ENCODE results near the gene KIF5A. TPM values are rescaled to one million over a fixed set of nuclear protein-coding genes. Genes with fewer than 3 reads are reported as not detected.

KIF5A gene
- total and polyA plus RNA-seq, 2 of the 13 experiments (the other 11 are each of a cell fraction or from before 2014, with no cell fraction given) = 1.6 to 11.9 TPM

- Histone ChIP-seq H3K27ac (ENCODE audit: extremely low read length, insufficient read depth, low read length) (no peak overlapping the region), H3K4me2 (ENCODE audit: low read depth, low read length) (peak overlapping the region; percentile 85; the same call in 1 of the 2 replicates), H3K9ac (ENCODE audit: insufficient read depth, low read depth, low read length) (no peak overlapping the region), H3K4me3 (replicated peaks in 1 of 3; ENCODE audit: insufficient read depth in 1 of 3, low read depth in 2 of 3, low read length in 3 of 3) (no peak overlapping the region), H3K27me3 (ENCODE audit: control insufficient read depth in 1 of 2, insufficient read depth in 2 of 2, low read length in 2 of 2) (peaks cover 16 to 50% of the 10 kb centered on the region in 2 experiments), H3K4me1 (ENCODE audit: insufficient read depth, low read length) (peaks cover 47% of the 10 kb centered on the region), H4K20me1 (ENCODE audit: insufficient read depth, low read length) (no peaks in the 10 kb centered on the region), H3K9me3 (ENCODE audit: low read length) (no peaks in the 10 kb centered on the region), H2AFZ (ENCODE audit: low read length) (no peak overlapping the region), H3K36me3 (replicated peaks in 1 of 2; ENCODE audit: control insufficient read depth in 1 of 2, insufficient read depth in 2 of 2, low read length in 2 of 2) (no peaks in the 10 kb centered on the region), H3K79me2 (ENCODE audit: insufficient read depth, low read length) (no peaks in the 10 kb centered on the region)
- ChIA-PET CTCF (ENCODE audit: low intra/inter-chr PET ratio, low total read pairs) (interaction anchor here (1.2 to 4.2 kb wide), 2 partner anchors 39 to 131 kb away, joined by 3 to 53 read pairs; no protein-coding TSS in a partner anchor), POLR2A (interaction anchor here (0.6 kb wide), 1 partner anchor 10 kb away, joined by 3 read pairs; the partner anchor contains the start of gene B4GALNT1)
- 42% methylated on average over 9 of the region's 9 CpGs for WGBS (ENCODE audit: low lambda C conversion rate)
- ATAC-seq (no peak), DNase-seq (ENCODE audit: low spot score) (no peak), FAIRE-seq (no peak)
- TF ChIP-seq ZNF275 (CRISPR knock-in tag; IDR thresholded peaks at IDR 0.05; ENCODE audit: borderline replicate concordance) (0 out of 2 replicates have a peak, but pooled peaks have one; percentile 11), EZH2 (conservative IDR thresholded peaks at IDR 0.05; ENCODE audit: low read depth, low read length) (no peak)
- intact Hi-C loops (cut with micrococcal nuclease; ENCODE audit: unreplicated experiment) = loop anchor here (5.0 kb wide), 1 partner anchor 100 kb away; the partner anchor contains the start of genes DDIT3 and MBD6
- no TSS peak for BruUV-seq (replicated peaks)
- in situ Hi-C loops (cut with HindIII; ENCODE audit: extremely low pct_ligation_motif_present, low pct_unique_long_range_greater_than_20kb) = loop anchor here (5.0 kb wide), 1 partner anchor 40 kb away; no protein-coding TSS in a partner anchor
These were observed 72.7 kb downstream of the KIF5A start for GRCh38 chr12:57622293-57623245.

GRCh38 chr12:57623385-57623784, 73.5 kb downstream of the KIF5A start:
- Histone ChIP-seq H3K4me1 (ENCODE audit: insufficient read depth, low read length) (peaks cover 47% of the 10 kb centered on the region), H3K4me2 (ENCODE audit: low read depth, low read length) (no peak overlapping the region), H3K36me3 (replicated peaks in 1 of 2; ENCODE audit: control insufficient read depth in 1 of 2, insufficient read depth in 2 of 2, low read length in 2 of 2) (no peaks in the 10 kb centered on the region), H3K27ac (ENCODE audit: extremely low read length, insufficient read depth, low read length) (no peak overlapping the region), H3K4me3 (replicated peaks in 1 of 3; ENCODE audit: insufficient read depth in 1 of 3, low read depth in 2 of 3, low read length in 3 of 3) (no peak overlapping the region), H3K9me3 (ENCODE audit: low read length) (no peaks in the 10 kb centered on the region), H3K27me3 (ENCODE audit: control insufficient read depth in 1 of 2, insufficient read depth in 2 of 2, low read length in 2 of 2) (peaks cover 16 to 50% of the 10 kb centered on the region in 2 experiments), H3K9ac (ENCODE audit: insufficient read depth, low read depth, low read length) (no peak overlapping the region), H3K79me2 (ENCODE audit: insufficient read depth, low read length) (no peaks in the 10 kb centered on the region), H4K20me1 (ENCODE audit: insufficient read depth, low read length) (no peaks in the 10 kb centered on the region), H2AFZ (ENCODE audit: low read length) (no peak overlapping the region)
- FAIRE-seq = no peak
- BruUV-seq (replicated peaks) = no TSS peak
- DNase-seq (ENCODE audit: low spot score) = no peak
- POLR2A ChIA-PET = no interaction called here
- ATAC-seq = no peak
- CTCF ChIA-PET (ENCODE audit: low intra/inter-chr PET ratio, low total read pairs) = interaction anchor here (1.3 kb wide), 1 partner anchor 40 kb away, joined by 3 read pairs; no protein-coding TSS in a partner anchor
- in situ Hi-C loops (cut with HindIII; ENCODE audit: extremely low pct_ligation_motif_present, low pct_unique_long_range_greater_than_20kb) (loop anchor here (5.0 kb wide), 1 partner anchor 41 kb away; no protein-coding TSS in a partner anchor), intact Hi-C loops (cut with micrococcal nuclease; ENCODE audit: unreplicated experiment) (loop anchor here (5.0 kb wide), 1 partner anchor 101 kb away; the partner anchor contains the start of genes DDIT3 and MBD6)
- 46% methylated on average over 2 of the region's 2 CpGs for WGBS (ENCODE audit: low lambda C conversion rate)
- TF ChIP-seq TFE3 (CRISPR knock-in tag; IDR thresholded peaks at IDR 0.05) (no peak), ZNF280B (CRISPR knock-in tag; IDR thresholded peaks at IDR 0.05; ENCODE audit: borderline replicate concordance) (no peak), SP1 (IDR thresholded peaks at IDR 0.05) (no peak), SP1 (CRISPR knock-in tag; IDR thresholded peaks at IDR 0.05) (no peak), GTF2F1 (IDR thresholded peaks at IDR 0.05; ENCODE audit: low read length) (no peak), NFYB (CRISPR knock-in tag; IDR thresholded peaks at IDR 0.05) (no peak), TARDBP (CRISPR knock-in tag; IDR thresholded peaks at IDR 0.05) (no peak), NFIC (IDR thresholded peaks at IDR 0.05; ENCODE audit: low read length) (no peak), RFX3 (CRISPR knock-in tag; IDR thresholded peaks at IDR 0.05) (no peak)
